HepG2 (cell line): ENCODE measurements around the gene MRPL10. TPM values are rescaled to one million over a fixed set of nuclear protein-coding genes. Genes with fewer than 3 reads are reported as not detected.

ENCODE experiments used
- polyA plus RNA-seq, 8 experiments: library from polyadenylated mRNA; depleted of rRNA in 3 of 8; stranded (reverse) in 7 of 8; unstranded in 1 of 8; fragments of >200 nt; fragmentation: Illumina TruSeq in 4 of 8; extraction: Trizol in 4 of 8; gene quantifications; 2 replicates each; pipeline versions ENCODE4 v1.2.1 to v1.2.3, GENCODE V29; 2011 to 2016; ENCODE audit warnings: low read depth in 4 of 8, missing spikeins in 1 of 8, mixed read lengths in 1 of 8; ENCODE audit not compliant: insufficient read depth in 1 of 8
- total RNA-seq, 5 experiments: library from RNA; depleted of rRNA; stranded (reverse); fragments of >200 nt; fragmentation: Illumina TruSeq; extraction: Trizol; gene quantifications; 2 replicates each; pipeline ENCODE4 v1.2.3, GENCODE V29; 2016; ENCODE audit warnings: low read depth in 1 of 5

The MRPL10 gene
- total and polyA plus RNA-seq, 2 of the 13 experiments (the other 11 are each of a cell fraction or from before 2014, with no cell fraction given) = 56.7 to 149 TPM

Other genes with a start within 250 kb of the MRPL10 start
- gene KPNB1, start 181.6 kb downstream of the MRPL10 start, total RNA-seq (2016; rRNA removed; fragmentation: Illumina TruSeq; extraction: Trizol) = 424 and 443 TPM in 2 replicates
- 164 and 169 TPM in 2 replicates for gene KPNB1, start 181.6 kb downstream of the MRPL10 start, polyA plus RNA-seq (2011; rRNA removed)
- gene TBKBP1, start 137.4 kb downstream of the MRPL10 start, total RNA-seq (2016; rRNA removed; fragmentation: Illumina TruSeq; extraction: Trizol) = 2.6 and 3.0 TPM in 2 replicates
- 7.0 and 10.9 TPM in 2 replicates for gene TBKBP1, start 137.4 kb downstream of the MRPL10 start, polyA plus RNA-seq (2011; rRNA removed)
- gene TBX21, start 98.3 kb downstream of the MRPL10 start, total RNA-seq (2016; rRNA removed; fragmentation: Illumina TruSeq; extraction: Trizol) = not detected in 2 replicates
- gene TBX21, start 98.3 kb downstream of the MRPL10 start, polyA plus RNA-seq (2011; rRNA removed) = not detected in 2 replicates
- 1.0 and 4.7 TPM in 2 replicates for gene OSBPL7, start 9.7 kb downstream of the MRPL10 start, total RNA-seq (2016; rRNA removed; fragmentation: Illumina TruSeq; extraction: Trizol)
- gene OSBPL7, start 9.7 kb downstream of the MRPL10 start, polyA plus RNA-seq (2011; rRNA removed) = 6.6 and 8.3 TPM in 2 replicates
- gene LRRC46, start 129 bp upstream of the MRPL10 start, total RNA-seq (2016; rRNA removed; fragmentation: Illumina TruSeq; extraction: Trizol) = 0.09 and 0.13 TPM in 2 replicates
- 0.09 and 0.16 TPM in 2 replicates for gene LRRC46, start 129 bp upstream of the MRPL10 start, polyA plus RNA-seq (2011; rRNA removed)
- 15.0 and 29.5 TPM in 2 replicates for gene SCRN2, start 9.7 kb upstream of the MRPL10 start, total RNA-seq (2016; rRNA removed; fragmentation: Illumina TruSeq; extraction: Trizol)
- gene SCRN2, start 9.7 kb upstream of the MRPL10 start, polyA plus RNA-seq (2011; rRNA removed) = 21.7 and 28.6 TPM in 2 replicates
- gene SP6, start 19.6 kb upstream of the MRPL10 start, total RNA-seq (2016; rRNA removed; fragmentation: Illumina TruSeq; extraction: Trizol) = 0.07 TPM in 1 of 2 replicates, not detected in the other
- gene SP6, start 19.6 kb upstream of the MRPL10 start, polyA plus RNA-seq (2011; rRNA removed) = 0.07 and 0.09 TPM in 2 replicates
- 1.4 and 1.5 TPM in 2 replicates for gene SP2, start 64.7 kb upstream of the MRPL10 start, total RNA-seq (2016; rRNA removed; fragmentation: Illumina TruSeq; extraction: Trizol)
- gene SP2, start 64.7 kb upstream of the MRPL10 start, polyA plus RNA-seq (2011; rRNA removed) = 4.2 and 4.8 TPM in 2 replicates
- gene PNPO, start 110.0 kb upstream of the MRPL10 start, total RNA-seq (2016; rRNA removed; fragmentation: Illumina TruSeq; extraction: Trizol) = 63.3 and 110 TPM in 2 replicates
- 47.9 and 48.1 TPM in 2 replicates for gene PNPO, start 110.0 kb upstream of the MRPL10 start, polyA plus RNA-seq (2011; rRNA removed)
- gene PRR15L, start 126.3 kb upstream of the MRPL10 start, total RNA-seq (2016; rRNA removed; fragmentation: Illumina TruSeq; extraction: Trizol) = 2.0 and 2.4 TPM in 2 replicates
- 0.44 and 0.47 TPM in 2 replicates for gene PRR15L, start 126.3 kb upstream of the MRPL10 start, polyA plus RNA-seq (2011; rRNA removed)
- gene CDK5RAP3, start 139.6 kb upstream of the MRPL10 start, total RNA-seq (2016; rRNA removed; fragmentation: Illumina TruSeq; extraction: Trizol) = 86.8 and 128 TPM in 2 replicates
- gene CDK5RAP3, start 139.6 kb upstream of the MRPL10 start, polyA plus RNA-seq (2011; rRNA removed) = 154 and 183 TPM in 2 replicates
- 0.74 and 1.5 TPM in 2 replicates for gene COPZ2, start 206.3 kb upstream of the MRPL10 start, total RNA-seq (2016; rRNA removed; fragmentation: Illumina TruSeq; extraction: Trizol)
- gene COPZ2, start 206.3 kb upstream of the MRPL10 start, polyA plus RNA-seq (2011; rRNA removed) = 0.48 and 0.61 TPM in 2 replicates
- 53.7 and 67.0 TPM in 2 replicates for gene NFE2L1, start 216.8 kb upstream of the MRPL10 start, total RNA-seq (2016; rRNA removed; fragmentation: Illumina TruSeq; extraction: Trizol)
- gene NFE2L1, start 216.8 kb upstream of the MRPL10 start, polyA plus RNA-seq (2011; rRNA removed) = 234 and 278 TPM in 2 replicates